Sigmoid colon (tissue), 7 donors: ENCODE results near the gene LOXHD1. TPM values are rescaled to one million over a fixed set of nuclear protein-coding genes. Genes with fewer than 3 reads are reported as not detected.

ENCODE experiments used
- DNase-seq: peaks from one replicate; pipeline ENCODE4 v3.0.0-alpha.2; 2019
- H3K27ac ChIP-seq, 4 donors: fragments of 200-600 bp; sonication (generic); one replicate each; pipeline ENCODE4 v1.5.1; 2016 to 2019; ENCODE audit warnings: mild to moderate bottlenecking in 1 of 4
- H3K27me3 ChIP-seq, 3 donors: fragments of 200-600 bp; sonication (generic); one replicate each; pipeline ENCODE4 v1.5.1; 2019; ENCODE audit warnings: mild to moderate bottlenecking in 1 of 3
- H3K36me3 ChIP-seq, 4 donors: fragments of 200-600 bp; sonication (generic); one replicate each; pipeline ENCODE4 v1.5.1; 2016 to 2019
- H3K4me1 ChIP-seq, 4 donors: fragments of 200-600 bp; sonication (generic); one replicate each; pipeline ENCODE4 v1.5.1; 2017 to 2019
- H3K4me3 ChIP-seq, 4 donors: fragments of 200-600 bp; sonication (generic); one replicate each; pipeline ENCODE4 v1.5.1; 2017 to 2019; ENCODE audit warnings: mild to moderate bottlenecking in 2 of 4, moderate library complexity in 1 of 4
- H3K9me3 ChIP-seq, 4 donors: fragments of 200-600 bp in 3 of 4; sonication (generic) in 3 of 4; one replicate each; pipeline versions ENCODE4 v1.5.1 to v1.6.1; 2013 to 2019
- EP300 ChIP-seq, 4 donors: sonication (generic); formaldehyde crosslinking; IDR thresholded peaks; one replicate each; pipeline ENCODE4 v1.6.1; 2017; ENCODE audit warnings: antibody characterized with exemption in 4 of 4
- POLR2A ChIP-seq, 2 donors: fragments of 450-650 bp; IDR thresholded peaks; one replicate each; pipeline ENCODE4 v1.6.1; 2016; ENCODE audit warnings: antibody characterized with exemption in 2 of 2, mild to moderate bottlenecking in 2 of 2, moderate library complexity in 2 of 2
- POLR2AphosphoS5 ChIP-seq, 4 donors: sonication (generic); formaldehyde crosslinking; IDR thresholded peaks; one replicate each; pipeline ENCODE4 v1.6.1; 2017; ENCODE audit warnings: antibody characterized with exemption in 4 of 4
- WGBS, 2 donors: extraction: QIAGEN DNeasy Blood & Tissue Kit; methylation state at CpG; one replicate each; pipeline ENCODE4 v1.1.7; 2013; 5-methylcytosine and 5-hydroxymethylcytosine counted together
- intact Hi-C: fragments of 100-400 bp; cut with DNase I; formaldehyde crosslinking; loops from one replicate; pipeline ENCODE4 v1.15.1; 2023
- polyA plus RNA-seq, 3 donors: library from polyadenylated mRNA; stranded (reverse); fragments of 200-250 nt; gene quantifications; one replicate each; pipeline ENCODE4 v1.2.3, GENCODE V29; 2013
- total RNA-seq, 4 donors: library from RNA; depleted of rRNA; stranded (reverse); fragments of >200 nt; gene quantifications; one replicate each; pipeline ENCODE4 v1.1.0, GENCODE V29; 2016
- TF ChIP-seq, protein P1 (sequence below), 4 experiments: fragments of 450-650 bp in 3 of 4; fragments of 200-600 bp in 1 of 4; IDR thresholded peaks; one replicate each; pipeline ENCODE4 v1.5.1; 2016 to 2019; ENCODE audit warnings: antibody characterized with exemption in 4 of 4, mild to moderate bottlenecking in 3 of 4, moderate library complexity in 2 of 4
- donor health status: healthy with polysubstance abuse.
- donor health status: Bipolar disorder and iron deficiency.
- donor health status: healthy.

LOXHD1 gene
- total and polyA plus RNA-seq, 7 donors: 0.06 to 0.28 (median 0.27) TPM; not detected in 4

- no peaks in the 10 kb centered on the region for H3K27me3 ChIP-seq
- intact Hi-C loops: no loop called here
Measured at GRCh38 chr18:46688853-46689525, 32.0 kb upstream of the LOXHD1 start.

GRCh38 chr18:46686186-46686585, 29.2 kb upstream of the LOXHD1 start:
- no peaks in the 10 kb centered on the region for H3K27me3 ChIP-seq
- no peak overlapping the region for H3K27ac ChIP-seq
- no peaks in the 10 kb centered on the region for H3K9me3 ChIP-seq
- H3K4me1 ChIP-seq: no peaks in the 10 kb centered on the region
- H3K4me3 ChIP-seq: no peak overlapping the region
- H3K36me3 ChIP-seq: no peaks in the 10 kb centered on the region
- intact Hi-C loops: no loop called here
- 87 to 91% methylated on average over 9 of the region's 9 CpGs for WGBS, 2 donors
- DNase-seq: no peak
- TF ChIP-seq EP300 (IDR thresholded peaks at IDR 0.05) (no peak), POLR2A (IDR thresholded peaks at IDR 0.05) (no peak), POLR2AphosphoS5 (IDR thresholded peaks at IDR 0.05) (no peak)
- TF ChIP-seq, protein P1, sequence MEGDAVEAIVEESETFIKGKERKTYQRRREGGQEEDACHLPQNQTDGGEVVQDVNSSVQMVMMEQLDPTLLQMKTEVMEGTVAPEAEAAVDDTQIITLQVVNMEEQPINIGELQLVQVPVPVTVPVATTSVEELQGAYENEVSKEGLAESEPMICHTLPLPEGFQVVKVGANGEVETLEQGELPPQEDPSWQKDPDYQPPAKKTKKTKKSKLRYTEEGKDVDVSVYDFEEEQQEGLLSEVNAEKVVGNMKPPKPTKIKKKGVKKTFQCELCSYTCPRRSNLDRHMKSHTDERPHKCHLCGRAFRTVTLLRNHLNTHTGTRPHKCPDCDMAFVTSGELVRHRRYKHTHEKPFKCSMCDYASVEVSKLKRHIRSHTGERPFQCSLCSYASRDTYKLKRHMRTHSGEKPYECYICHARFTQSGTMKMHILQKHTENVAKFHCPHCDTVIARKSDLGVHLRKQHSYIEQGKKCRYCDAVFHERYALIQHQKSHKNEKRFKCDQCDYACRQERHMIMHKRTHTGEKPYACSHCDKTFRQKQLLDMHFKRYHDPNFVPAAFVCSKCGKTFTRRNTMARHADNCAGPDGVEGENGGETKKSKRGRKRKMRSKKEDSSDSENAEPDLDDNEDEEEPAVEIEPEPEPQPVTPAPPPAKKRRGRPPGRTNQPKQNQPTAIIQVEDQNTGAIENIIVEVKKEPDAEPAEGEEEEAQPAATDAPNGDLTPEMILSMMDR (IDR thresholded peaks at IDR 0.05): no peak

More at GRCh38 chr18:46688853-46689525, 32.0 kb upstream of the LOXHD1 start:
- Histone ChIP-seq H3K9me3 (no peaks in the 10 kb centered on the region), H3K36me3 (no peaks in the 10 kb centered on the region), H3K27ac (no peak overlapping the region), H3K4me3 (no peak overlapping the region), H3K4me1 (no peaks in the 10 kb centered on the region)
- DNase-seq: no peak
- TF ChIP-seq POLR2AphosphoS5 (IDR thresholded peaks at IDR 0.05) (no peak), EP300 (IDR thresholded peaks at IDR 0.05) (no peak), POLR2A (IDR thresholded peaks at IDR 0.05) (no peak)
- TF ChIP-seq, protein P1 (IDR thresholded peaks at IDR 0.05): no peak
- 83 to 84% methylated on average over 12 of the region's 12 CpGs for WGBS, 2 donors

DNA sequence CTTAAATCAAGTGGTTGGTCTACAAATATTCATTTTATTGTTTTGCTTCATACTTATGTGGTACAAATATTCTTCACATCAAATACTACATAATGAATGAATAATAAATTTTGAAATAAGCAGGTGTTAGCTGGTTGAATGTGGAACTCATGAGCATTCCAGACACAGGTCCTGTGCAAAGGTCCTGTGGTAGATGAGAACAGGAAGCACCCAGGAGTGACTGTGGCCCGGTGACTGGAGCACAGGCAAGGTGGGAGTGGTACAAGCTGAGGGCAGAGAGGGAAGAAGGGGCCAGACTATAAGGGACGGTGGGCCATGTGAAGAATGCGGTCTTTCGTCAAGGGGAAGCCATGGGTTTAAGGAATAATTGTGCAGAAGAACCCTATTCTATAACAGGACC, 26.2 kb upstream of the LOXHD1 start:
- TF ChIP-seq EP300 (IDR thresholded peaks at IDR 0.05) (no peak), POLR2A (IDR thresholded peaks at IDR 0.05) (no peak), POLR2AphosphoS5 (IDR thresholded peaks at IDR 0.05) (no peak)
- TF ChIP-seq, protein P1 (IDR thresholded peaks at IDR 0.05): no peak
- 90 to 94% methylated on average over 4 of the region's 4 CpGs for WGBS, 2 donors
- no peak overlapping the region for H3K4me3 ChIP-seq
- DNase-seq: no peak
- no peak overlapping the region for H3K27ac ChIP-seq
- intact Hi-C loops: no loop called here
- H3K9me3 ChIP-seq: no peaks in the 10 kb centered on the region
- no peaks in the 10 kb centered on the region for H3K36me3 ChIP-seq
- no peaks in the 10 kb centered on the region for H3K4me1 ChIP-seq
- H3K27me3 ChIP-seq: no peaks in the 10 kb centered on the region

DNA sequence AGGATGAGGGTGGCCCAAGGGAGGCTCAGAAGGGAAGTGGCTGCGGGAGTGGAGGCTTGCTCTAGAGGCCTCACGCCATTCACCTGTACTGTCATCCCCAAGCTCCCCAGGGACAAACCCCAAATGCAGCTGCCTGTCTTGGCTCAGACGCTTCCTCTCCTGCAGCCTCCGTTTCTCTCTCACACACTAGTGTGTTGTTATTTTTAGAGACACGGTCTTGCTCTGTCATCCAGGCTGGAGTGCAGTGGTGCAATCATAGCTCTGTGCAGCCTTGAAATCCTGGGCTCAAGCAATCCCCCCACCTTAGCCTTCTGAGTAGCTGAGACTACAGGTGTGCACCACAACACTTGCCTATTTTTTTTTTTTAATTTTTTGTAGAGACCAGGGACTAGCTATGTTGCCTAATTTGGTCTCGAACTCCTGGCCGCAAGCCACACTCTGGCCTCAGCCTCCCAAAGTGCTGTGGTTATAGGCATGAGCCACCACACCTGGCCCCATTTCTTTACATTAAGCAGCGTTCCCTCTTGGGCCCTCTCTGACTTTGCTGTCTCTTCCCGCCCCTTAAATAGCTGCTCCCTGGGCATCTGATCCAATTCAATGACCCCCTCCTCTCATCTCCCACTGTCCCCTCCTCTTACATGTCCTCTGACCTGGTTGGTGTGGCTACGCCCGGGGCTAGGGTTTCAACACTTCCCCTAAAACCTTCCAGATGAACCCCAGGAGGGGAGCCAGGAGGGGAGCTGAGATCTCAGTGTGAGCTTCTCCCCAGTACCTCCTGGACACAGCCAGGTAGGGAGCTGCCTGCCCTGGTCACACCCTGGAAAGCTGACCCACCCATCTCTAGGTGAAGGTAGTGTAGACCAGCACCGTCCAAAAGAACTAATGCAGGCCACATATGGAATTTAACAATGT, 24.0 kb upstream of the LOXHD1 start:
- Histone ChIP-seq H3K27ac (no peak overlapping the region), H3K36me3 (no peaks in the 10 kb centered on the region), H3K9me3 (no peaks in the 10 kb centered on the region), H3K4me1 (no peaks in the 10 kb centered on the region), H3K27me3 (no peaks in the 10 kb centered on the region), H3K4me3 (no peak overlapping the region)
- 70 to 79% methylated on average over 12 of the region's 12 CpGs for WGBS, 2 donors
- TF ChIP-seq POLR2A (IDR thresholded peaks at IDR 0.05): no peak
- TF ChIP-seq, protein P1 (IDR thresholded peaks at IDR 0.05): no peak
- no peak for TF ChIP-seq EP300 (IDR thresholded peaks at IDR 0.05)
- DNase-seq: no peak
- intact Hi-C loops: no loop called here
